Neural cell (in vitro differentiated cells): ENCODE results near the gene TICRR. TPM values are rescaled to one million over a fixed set of nuclear protein-coding genes. Genes with fewer than 3 reads are reported as not detected.

Source experiments
- H2AFZ ChIP-seq: fragments of 200-600, 300-800 bp; sonication (generic), shearing (Covaris generic); 2 replicates; pipeline ENCODE4 v1.6.0; 2014; ENCODE audit warnings: low read depth, mild to moderate bottlenecking, antibody characterized with exemption, low read length, moderate library complexity
- H3F3A ChIP-seq: fragments of 200-600 bp; shearing (Covaris generic); 2 replicates; pipeline ENCODE4 v1.6.1; 2016; ENCODE audit warnings: mild to moderate bottlenecking, moderate library complexity, mixed read lengths, antibody characterized with exemption, low read length; ENCODE audit not compliant: insufficient read depth, poor library complexity, severe bottlenecking
- H3K27ac ChIP-seq: fragments of 200-600, 300-800 bp; sonication (generic), shearing (Covaris generic); 2 replicates; pipeline ENCODE4 v1.5.1; 2014; ENCODE audit warnings: mild to moderate bottlenecking, low read length, moderate library complexity
- H3K27me3 ChIP-seq: fragments of 300-800, 200-600 bp; sonication (generic), shearing (Covaris generic); 2 replicates; pipeline ENCODE4 v1.6.0; 2014; ENCODE audit warnings: mild to moderate bottlenecking, low read depth, low read length, moderate library complexity; ENCODE audit not compliant: insufficient read depth
- H3K36me3 ChIP-seq: fragments of 300-800, 200-600 bp; sonication (generic), shearing (Covaris generic); 2 replicates; pipeline ENCODE4 v1.5.1; 2014; ENCODE audit warnings: mild to moderate bottlenecking, antibody characterized with exemption, low read length, moderate library complexity; ENCODE audit not compliant: insufficient read depth
- H3K4me2 ChIP-seq: fragments of 300-800, 200-600 bp; sonication (generic), shearing (Covaris generic); 2 replicates; pipeline ENCODE4 v1.6.0; 2014; ENCODE audit warnings: mild to moderate bottlenecking, low read length
- H3K4me3 ChIP-seq: fragments of 300-800, 200-600 bp; sonication (generic), shearing (Covaris generic); 2 replicates; pipeline ENCODE4 v1.5.1; 2014; ENCODE audit warnings: mild to moderate bottlenecking, low read length, moderate library complexity
- H3K79me2 ChIP-seq: fragments of 200-600 bp; shearing (Covaris generic); replicated peaks from 2 replicates; pipeline ENCODE4 v1.6.0; 2014; ENCODE audit warnings: mild to moderate bottlenecking, low read length, moderate library complexity; ENCODE audit not compliant: insufficient read depth
- H3K9ac ChIP-seq: fragments of 300-800, 200-600 bp; sonication (generic), shearing (Covaris generic); 2 replicates; pipeline ENCODE4 v1.6.1; 2016; ENCODE audit warnings: mild to moderate bottlenecking, low read length, mixed read lengths
- H3K9me2 ChIP-seq: fragments of 200-600 bp; shearing (Covaris generic); 2 replicates; pipeline ENCODE4 v1.6.1; 2016; ENCODE audit warnings: mild to moderate bottlenecking, low read length, mixed read lengths; ENCODE audit not compliant: insufficient read depth
- H3K9me3 ChIP-seq: fragments of 200-600, 300-800 bp; sonication (generic), shearing (Covaris generic); 2 replicates; pipeline ENCODE4 v1.6.1; 2016; ENCODE audit warnings: mild to moderate bottlenecking, mixed run types, low read length, moderate library complexity, mixed read lengths
- H4K20me1 ChIP-seq: fragments of 200-600 bp; shearing (Covaris generic); 2 replicates; pipeline ENCODE4 v1.6.1; 2016; ENCODE audit warnings: mild to moderate bottlenecking, mixed run types; ENCODE audit not compliant: insufficient read depth
- EP300 ChIP-seq: fragments of 450-650 bp; conservative IDR thresholded peaks from 2 replicates; pipeline ENCODE4 v1.6.1; 2014; ENCODE audit warnings: antibody characterized with exemption, mild to moderate bottlenecking, moderate library complexity; ENCODE audit not compliant: poor library complexity, severe bottlenecking
- EZH2 ChIP-seq: fragments of 200-600, 300-800 bp; shearing (Covaris generic), sonication (generic); IDR thresholded peaks from 2 replicates; pipeline ENCODE4 v1.6.1; 2014; ENCODE audit warnings: antibody characterized with exemption, low read length, borderline replicate concordance, mild to moderate bottlenecking; ENCODE audit not compliant: insufficient read depth, poor library complexity, severe bottlenecking
- MXI1 ChIP-seq: fragments of 450-650 bp; conservative IDR thresholded peaks from 2 replicates; pipeline ENCODE4 v1.6.1; 2014; ENCODE audit warnings: antibody characterized with exemption, mild to moderate bottlenecking; ENCODE audit not compliant: poor library complexity, severe bottlenecking
- POLR2AphosphoS5 ChIP-seq: IDR thresholded peaks from 2 replicates; pipeline ENCODE4 v1.6.1; 2012
- RAD21 ChIP-seq: fragments of 450-650 bp; conservative IDR thresholded peaks from 2 replicates; pipeline ENCODE4 v1.6.1; 2014; ENCODE audit warnings: antibody characterized with exemption, mild to moderate bottlenecking, moderate library complexity
- SMC3 ChIP-seq: fragments of 450-650 bp; conservative IDR thresholded peaks from 2 replicates; pipeline ENCODE4 v1.6.1; 2014; ENCODE audit warnings: antibody characterized with exemption, mild to moderate bottlenecking, moderate library complexity; ENCODE audit not compliant: poor library complexity
- TAF1 ChIP-seq: IDR thresholded peaks from 2 replicates; pipeline ENCODE4 v1.6.1; 2012; ENCODE audit warnings: low read depth
- polyA minus RNA-seq: library from RNA; depleted of rRNA, polyadenylated mRNA; stranded (reverse); fragments of >200 nt; gene quantifications from 2 replicates; pipeline ENCODE4 v1.2.3, GENCODE V29; 2014
- polyA plus RNA-seq: library from polyadenylated mRNA; depleted of rRNA; stranded (reverse); fragments of >200 nt; gene quantifications from 2 replicates; pipeline ENCODE4 v1.2.3, GENCODE V29; 2014
- TF ChIP-seq, protein P1 (sequence below): fragments of 450-650 bp; IDR thresholded peaks from 2 replicates; pipeline ENCODE4 v1.5.1; 2014; ENCODE audit warnings: antibody characterized with exemption, mild to moderate bottlenecking, moderate library complexity; ENCODE audit not compliant: poor library complexity, severe bottlenecking
- TF ChIP-seq, protein P2 (sequence below): IDR thresholded peaks from 2 replicates; pipeline ENCODE4 v1.6.1; 2012; ENCODE audit warnings: borderline replicate concordance

The TICRR gene, protein sequence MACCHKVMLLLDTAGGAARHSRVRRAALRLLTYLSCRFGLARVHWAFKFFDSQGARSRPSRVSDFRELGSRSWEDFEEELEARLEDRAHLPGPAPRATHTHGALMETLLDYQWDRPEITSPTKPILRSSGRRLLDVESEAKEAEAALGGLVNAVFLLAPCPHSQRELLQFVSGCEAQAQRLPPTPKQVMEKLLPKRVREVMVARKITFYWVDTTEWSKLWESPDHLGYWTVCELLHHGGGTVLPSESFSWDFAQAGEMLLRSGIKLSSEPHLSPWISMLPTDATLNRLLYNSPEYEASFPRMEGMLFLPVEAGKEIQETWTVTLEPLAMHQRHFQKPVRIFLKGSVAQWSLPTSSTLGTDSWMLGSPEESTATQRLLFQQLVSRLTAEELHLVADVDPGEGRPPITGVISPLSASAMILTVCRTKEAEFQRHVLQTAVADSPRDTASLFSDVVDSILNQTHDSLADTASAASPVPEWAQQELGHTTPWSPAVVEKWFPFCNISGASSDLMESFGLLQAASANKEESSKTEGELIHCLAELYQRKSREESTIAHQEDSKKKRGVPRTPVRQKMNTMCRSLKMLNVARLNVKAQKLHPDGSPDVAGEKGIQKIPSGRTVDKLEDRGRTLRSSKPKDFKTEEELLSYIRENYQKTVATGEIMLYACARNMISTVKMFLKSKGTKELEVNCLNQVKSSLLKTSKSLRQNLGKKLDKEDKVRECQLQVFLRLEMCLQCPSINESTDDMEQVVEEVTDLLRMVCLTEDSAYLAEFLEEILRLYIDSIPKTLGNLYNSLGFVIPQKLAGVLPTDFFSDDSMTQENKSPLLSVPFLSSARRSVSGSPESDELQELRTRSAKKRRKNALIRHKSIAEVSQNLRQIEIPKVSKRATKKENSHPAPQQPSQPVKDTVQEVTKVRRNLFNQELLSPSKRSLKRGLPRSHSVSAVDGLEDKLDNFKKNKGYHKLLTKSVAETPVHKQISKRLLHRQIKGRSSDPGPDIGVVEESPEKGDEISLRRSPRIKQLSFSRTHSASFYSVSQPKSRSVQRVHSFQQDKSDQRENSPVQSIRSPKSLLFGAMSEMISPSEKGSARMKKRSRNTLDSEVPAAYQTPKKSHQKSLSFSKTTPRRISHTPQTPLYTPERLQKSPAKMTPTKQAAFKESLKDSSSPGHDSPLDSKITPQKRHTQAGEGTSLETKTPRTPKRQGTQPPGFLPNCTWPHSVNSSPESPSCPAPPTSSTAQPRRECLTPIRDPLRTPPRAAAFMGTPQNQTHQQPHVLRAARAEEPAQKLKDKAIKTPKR (N-terminal part only)
- polyA plus RNA-seq = 0.06 and 0.36 TPM in 2 replicates
- 0.58 and 0.73 TPM in 2 replicates for polyA minus RNA-seq

DNA sequence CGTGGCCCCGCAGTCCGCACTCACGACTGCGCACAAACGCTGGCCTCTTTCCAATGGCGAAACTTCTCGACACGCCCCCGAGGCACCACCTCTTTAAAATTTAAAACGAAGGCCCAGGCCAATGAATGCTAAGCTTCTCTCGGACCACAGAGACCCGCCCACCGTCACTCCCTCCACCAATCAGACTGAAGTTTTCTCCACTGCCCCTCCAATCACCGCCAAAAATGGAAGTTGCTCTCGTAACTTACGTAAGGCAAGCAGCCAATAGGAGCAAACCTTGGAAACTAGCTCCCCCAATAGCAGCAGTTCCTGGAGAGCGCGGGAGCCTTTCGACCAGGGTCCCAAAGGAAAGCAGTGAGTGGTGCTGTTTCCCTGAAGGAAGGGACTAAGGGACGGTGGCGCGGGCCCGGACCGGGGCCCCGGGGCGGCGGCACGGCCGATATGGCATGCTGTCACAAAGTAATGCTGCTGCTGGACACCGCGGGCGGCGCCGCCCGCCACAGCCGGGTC is at the start of gene TICRR:
Gene TICRR (plus strand): TSS at position 324 of the 510 bp plus-strand sequence. CDS start 118 bp downstream, at position 442.
- Histone ChIP-seq H3K4me3 (peak within 1 kb of the TSS; percentile 89), H3K9ac (no peak within 1 kb of the TSS), H3K4me2 (peak within 1 kb of the TSS; percentile 76), H3K9me3 (no peaks in the 10 kb centered on the region), H4K20me1 (no peaks in the 10 kb centered on the region), H3K27ac (no peak within 1 kb of the TSS), H3K79me2 (peaks cover 27% of the 10 kb centered on the region), H3K9me2 (no peaks in the 10 kb centered on the region), H2AFZ (peak within 1 kb of the TSS; percentile 45), H3K27me3 (no peaks in the 10 kb centered on the region), H3K36me3 (no peaks in the 10 kb centered on the region), H3F3A (no peaks in the 10 kb centered on the region)
- TF ChIP-seq, protein P1, sequence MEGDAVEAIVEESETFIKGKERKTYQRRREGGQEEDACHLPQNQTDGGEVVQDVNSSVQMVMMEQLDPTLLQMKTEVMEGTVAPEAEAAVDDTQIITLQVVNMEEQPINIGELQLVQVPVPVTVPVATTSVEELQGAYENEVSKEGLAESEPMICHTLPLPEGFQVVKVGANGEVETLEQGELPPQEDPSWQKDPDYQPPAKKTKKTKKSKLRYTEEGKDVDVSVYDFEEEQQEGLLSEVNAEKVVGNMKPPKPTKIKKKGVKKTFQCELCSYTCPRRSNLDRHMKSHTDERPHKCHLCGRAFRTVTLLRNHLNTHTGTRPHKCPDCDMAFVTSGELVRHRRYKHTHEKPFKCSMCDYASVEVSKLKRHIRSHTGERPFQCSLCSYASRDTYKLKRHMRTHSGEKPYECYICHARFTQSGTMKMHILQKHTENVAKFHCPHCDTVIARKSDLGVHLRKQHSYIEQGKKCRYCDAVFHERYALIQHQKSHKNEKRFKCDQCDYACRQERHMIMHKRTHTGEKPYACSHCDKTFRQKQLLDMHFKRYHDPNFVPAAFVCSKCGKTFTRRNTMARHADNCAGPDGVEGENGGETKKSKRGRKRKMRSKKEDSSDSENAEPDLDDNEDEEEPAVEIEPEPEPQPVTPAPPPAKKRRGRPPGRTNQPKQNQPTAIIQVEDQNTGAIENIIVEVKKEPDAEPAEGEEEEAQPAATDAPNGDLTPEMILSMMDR = peak; percentile 31
- TF ChIP-seq SMC3 (no peak), RAD21 (no peak), POLR2AphosphoS5 (peak; percentile 33), TAF1 (no peak), EZH2 (no peak), MXI1 (peak; percentile 98), EP300 (no peak)
- TF ChIP-seq, protein P2, sequence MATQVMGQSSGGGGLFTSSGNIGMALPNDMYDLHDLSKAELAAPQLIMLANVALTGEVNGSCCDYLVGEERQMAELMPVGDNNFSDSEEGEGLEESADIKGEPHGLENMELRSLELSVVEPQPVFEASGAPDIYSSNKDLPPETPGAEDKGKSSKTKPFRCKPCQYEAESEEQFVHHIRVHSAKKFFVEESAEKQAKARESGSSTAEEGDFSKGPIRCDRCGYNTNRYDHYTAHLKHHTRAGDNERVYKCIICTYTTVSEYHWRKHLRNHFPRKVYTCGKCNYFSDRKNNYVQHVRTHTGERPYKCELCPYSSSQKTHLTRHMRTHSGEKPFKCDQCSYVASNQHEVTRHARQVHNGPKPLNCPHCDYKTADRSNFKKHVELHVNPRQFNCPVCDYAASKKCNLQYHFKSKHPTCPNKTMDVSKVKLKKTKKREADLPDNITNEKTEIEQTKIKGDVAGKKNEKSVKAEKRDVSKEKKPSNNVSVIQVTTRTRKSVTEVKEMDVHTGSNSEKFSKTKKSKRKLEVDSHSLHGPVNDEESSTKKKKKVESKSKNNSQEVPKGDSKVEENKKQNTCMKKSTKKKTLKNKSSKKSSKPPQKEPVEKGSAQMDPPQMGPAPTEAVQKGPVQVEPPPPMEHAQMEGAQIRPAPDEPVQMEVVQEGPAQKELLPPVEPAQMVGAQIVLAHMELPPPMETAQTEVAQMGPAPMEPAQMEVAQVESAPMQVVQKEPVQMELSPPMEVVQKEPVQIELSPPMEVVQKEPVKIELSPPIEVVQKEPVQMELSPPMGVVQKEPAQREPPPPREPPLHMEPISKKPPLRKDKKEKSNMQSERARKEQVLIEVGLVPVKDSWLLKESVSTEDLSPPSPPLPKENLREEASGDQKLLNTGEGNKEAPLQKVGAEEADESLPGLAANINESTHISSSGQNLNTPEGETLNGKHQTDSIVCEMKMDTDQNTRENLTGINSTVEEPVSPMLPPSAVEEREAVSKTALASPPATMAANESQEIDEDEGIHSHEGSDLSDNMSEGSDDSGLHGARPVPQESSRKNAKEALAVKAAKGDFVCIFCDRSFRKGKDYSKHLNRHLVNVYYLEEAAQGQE = no peak
